Sigmoid colon (tissue), 7 donors: ENCODE data around the gene HELZ2. TPM values are rescaled to one million over a fixed set of nuclear protein-coding genes. Genes with fewer than 3 reads are reported as not detected.

ENCODE experiments used
- DNase-seq: peaks from one replicate; pipeline ENCODE4 v3.0.0-alpha.2; 2019
- H3K27ac ChIP-seq, 4 donors: fragments of 200-600 bp; sonication (generic); one replicate each; pipeline ENCODE4 v1.5.1; 2016 to 2019; ENCODE audit warnings: mild to moderate bottlenecking in 1 of 4
- H3K27me3 ChIP-seq, 3 donors: fragments of 200-600 bp; sonication (generic); one replicate each; pipeline ENCODE4 v1.5.1; 2019; ENCODE audit warnings: mild to moderate bottlenecking in 1 of 3
- H3K36me3 ChIP-seq, 4 donors: fragments of 200-600 bp; sonication (generic); one replicate each; pipeline ENCODE4 v1.5.1; 2016 to 2019
- H3K4me1 ChIP-seq, 4 donors: fragments of 200-600 bp; sonication (generic); one replicate each; pipeline ENCODE4 v1.5.1; 2017 to 2019
- H3K4me3 ChIP-seq, 4 donors: fragments of 200-600 bp; sonication (generic); one replicate each; pipeline ENCODE4 v1.5.1; 2017 to 2019; ENCODE audit warnings: mild to moderate bottlenecking in 2 of 4, moderate library complexity in 1 of 4
- H3K9me3 ChIP-seq, 4 donors: fragments of 200-600 bp in 3 of 4; sonication (generic) in 3 of 4; one replicate each; pipeline versions ENCODE4 v1.5.1 to v1.6.1; 2013 to 2019
- EP300 ChIP-seq, 4 donors: sonication (generic); formaldehyde crosslinking; IDR thresholded peaks; one replicate each; pipeline ENCODE4 v1.6.1; 2017; ENCODE audit warnings: antibody characterized with exemption in 4 of 4
- POLR2A ChIP-seq, 2 donors: fragments of 450-650 bp; IDR thresholded peaks; one replicate each; pipeline ENCODE4 v1.6.1; 2016; ENCODE audit warnings: antibody characterized with exemption in 2 of 2, mild to moderate bottlenecking in 2 of 2, moderate library complexity in 2 of 2
- POLR2AphosphoS5 ChIP-seq, 4 donors: sonication (generic); formaldehyde crosslinking; IDR thresholded peaks; one replicate each; pipeline ENCODE4 v1.6.1; 2017; ENCODE audit warnings: antibody characterized with exemption in 4 of 4
- WGBS, 2 donors: extraction: QIAGEN DNeasy Blood & Tissue Kit; methylation state at CpG; one replicate each; pipeline ENCODE4 v1.1.7; 2013; 5-methylcytosine and 5-hydroxymethylcytosine counted together
- intact Hi-C: fragments of 100-400 bp; cut with DNase I; formaldehyde crosslinking; loops from one replicate; pipeline ENCODE4 v1.15.1; 2023
- polyA plus RNA-seq, 3 donors: library from polyadenylated mRNA; stranded (reverse); fragments of 200-250 nt; gene quantifications; one replicate each; pipeline ENCODE4 v1.2.3, GENCODE V29; 2013
- total RNA-seq, 4 donors: library from RNA; depleted of rRNA; stranded (reverse); fragments of >200 nt; gene quantifications; one replicate each; pipeline ENCODE4 v1.1.0, GENCODE V29; 2016
- TF ChIP-seq, protein P1 (sequence below), 4 experiments: fragments of 450-650 bp in 3 of 4; fragments of 200-600 bp in 1 of 4; IDR thresholded peaks; one replicate each; pipeline ENCODE4 v1.5.1; 2016 to 2019; ENCODE audit warnings: antibody characterized with exemption in 4 of 4, mild to moderate bottlenecking in 3 of 4, moderate library complexity in 2 of 4
- donor health status: healthy with polysubstance abuse.
- donor health status: Bipolar disorder and iron deficiency.
- donor health status: healthy.

The HELZ2 gene
- total and polyA plus RNA-seq, 7 donors = 1.2 to 48.1 (median 13.6) TPM

DNA sequence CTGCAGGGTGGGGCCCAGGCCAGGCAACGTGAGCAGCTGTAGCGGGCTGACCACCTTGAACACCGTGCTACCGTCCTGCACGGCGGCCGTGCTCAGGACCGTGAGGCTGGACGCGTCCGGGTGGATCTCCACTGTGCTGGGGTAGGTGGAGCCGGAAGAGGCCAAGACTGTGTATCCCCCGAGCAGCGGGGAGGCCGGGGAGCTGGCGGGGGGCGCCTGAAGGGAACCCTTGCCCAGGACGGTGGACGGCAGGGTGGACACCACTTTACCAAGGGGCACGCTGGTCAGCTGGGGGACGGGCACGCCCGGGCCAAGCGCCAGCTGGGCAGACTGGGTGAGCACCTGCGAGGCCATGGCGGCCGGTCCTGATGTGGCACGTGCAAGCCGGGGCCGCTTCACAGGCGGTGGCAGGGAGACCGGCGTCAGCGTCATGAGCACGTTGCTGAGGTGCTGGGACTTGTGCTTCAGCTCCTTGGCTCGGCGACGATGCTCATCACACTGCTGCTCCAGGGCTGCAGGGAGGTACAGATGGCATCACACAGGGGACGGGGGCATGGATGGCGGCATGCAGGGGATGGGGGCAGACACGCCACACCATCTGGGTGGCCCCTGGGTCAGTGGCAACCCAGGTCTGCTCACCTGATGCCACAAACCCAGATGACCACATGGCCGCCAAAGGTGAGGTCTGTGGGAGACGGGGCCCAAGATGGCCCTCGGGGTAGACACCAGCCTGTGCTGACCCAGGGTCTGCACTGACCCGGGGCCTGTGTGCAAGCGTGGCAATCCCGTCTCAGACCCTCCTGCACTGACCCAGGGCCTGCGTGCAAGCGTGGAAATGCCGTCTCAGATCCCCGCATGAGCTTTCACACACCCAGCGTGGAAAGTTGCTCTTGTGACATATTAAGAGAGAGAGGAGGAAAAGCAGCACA is 16.4 kb upstream of the HELZ2 start:
- TF ChIP-seq POLR2A (IDR thresholded peaks at IDR 0.05) = no peak
- TF ChIP-seq, protein P1, sequence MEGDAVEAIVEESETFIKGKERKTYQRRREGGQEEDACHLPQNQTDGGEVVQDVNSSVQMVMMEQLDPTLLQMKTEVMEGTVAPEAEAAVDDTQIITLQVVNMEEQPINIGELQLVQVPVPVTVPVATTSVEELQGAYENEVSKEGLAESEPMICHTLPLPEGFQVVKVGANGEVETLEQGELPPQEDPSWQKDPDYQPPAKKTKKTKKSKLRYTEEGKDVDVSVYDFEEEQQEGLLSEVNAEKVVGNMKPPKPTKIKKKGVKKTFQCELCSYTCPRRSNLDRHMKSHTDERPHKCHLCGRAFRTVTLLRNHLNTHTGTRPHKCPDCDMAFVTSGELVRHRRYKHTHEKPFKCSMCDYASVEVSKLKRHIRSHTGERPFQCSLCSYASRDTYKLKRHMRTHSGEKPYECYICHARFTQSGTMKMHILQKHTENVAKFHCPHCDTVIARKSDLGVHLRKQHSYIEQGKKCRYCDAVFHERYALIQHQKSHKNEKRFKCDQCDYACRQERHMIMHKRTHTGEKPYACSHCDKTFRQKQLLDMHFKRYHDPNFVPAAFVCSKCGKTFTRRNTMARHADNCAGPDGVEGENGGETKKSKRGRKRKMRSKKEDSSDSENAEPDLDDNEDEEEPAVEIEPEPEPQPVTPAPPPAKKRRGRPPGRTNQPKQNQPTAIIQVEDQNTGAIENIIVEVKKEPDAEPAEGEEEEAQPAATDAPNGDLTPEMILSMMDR (IDR thresholded peaks at IDR 0.05) = no peak
- H3K36me3 ChIP-seq = peaks cover 26 to 72% (median 34%) of the 10 kb centered on the region in 4 donors
- H3K4me3 ChIP-seq = no peak overlapping the region

DNA sequence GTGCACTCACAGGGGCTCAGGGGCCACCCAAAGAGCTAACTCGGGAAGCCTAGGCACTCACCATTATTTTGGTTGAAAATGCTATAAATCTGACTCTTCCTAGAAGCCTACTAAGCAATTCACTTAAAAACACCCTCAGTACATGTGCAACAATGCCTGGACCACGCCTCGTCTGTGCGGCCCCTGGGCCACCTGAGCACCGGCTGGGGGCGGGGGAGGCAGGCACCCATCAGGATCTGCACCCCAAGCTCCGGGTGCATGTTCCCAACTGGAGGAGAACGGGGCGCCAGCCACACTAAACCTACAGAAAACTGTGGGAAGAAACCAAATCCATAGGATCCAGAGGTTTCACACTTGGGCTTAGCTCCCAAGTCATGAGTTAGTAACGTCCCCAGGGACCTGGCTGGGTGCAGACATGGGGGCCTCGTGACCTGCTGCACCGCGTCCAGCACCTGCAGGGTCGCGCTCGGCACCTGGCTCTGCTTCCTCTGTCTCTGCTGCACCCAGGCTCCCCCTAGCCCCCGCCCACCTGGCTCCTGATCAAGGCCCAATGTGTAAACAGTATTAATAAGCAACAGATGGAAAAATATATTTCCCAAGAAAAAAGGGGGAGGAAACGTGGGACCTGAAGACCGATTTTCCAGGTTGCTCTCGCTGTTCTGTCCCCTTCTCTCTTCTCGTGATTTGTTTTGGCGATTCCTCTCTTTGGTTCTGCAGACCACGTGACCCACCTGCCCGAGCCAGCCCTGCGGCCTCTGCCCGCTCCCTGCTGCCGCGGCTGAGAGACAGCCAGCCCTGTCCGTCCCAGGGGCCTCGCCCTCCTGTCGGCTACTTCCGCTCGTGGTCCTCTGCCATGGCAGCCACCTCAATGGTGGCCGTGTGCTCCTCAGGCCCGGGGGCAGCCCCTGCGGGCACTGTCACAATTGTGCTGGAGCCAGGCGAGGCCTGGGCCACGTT is 15.5 kb upstream of the HELZ2 start:
- intact Hi-C loops = no loop called here
- TF ChIP-seq POLR2AphosphoS5 (IDR thresholded peaks at IDR 0.05) = no peak
- no peak for TF ChIP-seq POLR2A (IDR thresholded peaks at IDR 0.05)
- no peak for TF ChIP-seq EP300 (IDR thresholded peaks at IDR 0.05)
- TF ChIP-seq, protein P1 (IDR thresholded peaks at IDR 0.05) = no peak
- no peak for DNase-seq
- Histone ChIP-seq H3K36me3 (peaks cover 26 to 66% (median 30%) of the 10 kb centered on the region in 4 donors), H3K4me3 (no peak overlapping the region), H3K27ac (no peak overlapping the region), H3K4me1 (peaks cover 0 to 6% (median 0%) of the 10 kb centered on the region in 4 donors), H3K9me3 (no peaks in the 10 kb centered on the region), H3K27me3 (no peaks in the 10 kb centered on the region)
- WGBS, 2 donors = 91 to 93% methylated on average over 38 of the region's 38 CpGs

More for the DNA sequence above, 16.4 kb upstream of the HELZ2 start:
- WGBS, 2 donors = 93 to 95% methylated on average over 52 of the region's 52 CpGs
- H3K27me3 ChIP-seq = no peaks in the 10 kb centered on the region
- DNase-seq = no peak
- H3K27ac ChIP-seq = no peak overlapping the region
- intact Hi-C loops = no loop called here
- H3K9me3 ChIP-seq = no peaks in the 10 kb centered on the region
- H3K4me1 ChIP-seq = peaks cover 0 to 6% (median 0%) of the 10 kb centered on the region in 4 donors

DNA sequence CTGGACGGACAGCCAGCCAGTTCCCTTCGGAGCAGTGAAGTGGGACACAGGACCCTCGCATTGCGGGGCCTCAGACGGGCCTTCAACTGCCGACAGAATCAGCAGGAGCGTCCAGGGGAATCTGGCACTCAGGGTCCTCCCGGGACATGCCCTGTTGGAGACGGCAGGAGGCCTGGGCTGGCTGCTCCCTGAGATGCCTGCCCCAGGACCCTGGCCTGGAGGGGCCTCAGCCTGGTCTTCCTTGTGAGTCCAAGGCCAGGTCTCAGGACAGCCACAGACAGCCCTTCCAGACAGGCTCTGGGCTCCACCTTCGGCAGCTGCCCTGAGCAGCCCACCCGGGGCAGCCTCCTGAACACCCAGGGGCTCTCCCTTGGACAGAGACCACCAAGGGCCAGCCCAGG is 14.6 kb upstream of the HELZ2 start:
- no peak overlapping the region for H3K27ac ChIP-seq
- 94% methylated on average over 11 of the region's 11 CpGs for WGBS, 2 donors
- intact Hi-C loops = no loop called here
- no peak overlapping the region for H3K4me3 ChIP-seq
- no peaks in the 10 kb centered on the region for H3K9me3 ChIP-seq
- no peaks in the 10 kb centered on the region for H3K27me3 ChIP-seq
- TF ChIP-seq, protein P1 (IDR thresholded peaks at IDR 0.05) = no peak
- TF ChIP-seq POLR2A (IDR thresholded peaks at IDR 0.05) (no peak), POLR2AphosphoS5 (IDR thresholded peaks at IDR 0.05) (no peak), EP300 (IDR thresholded peaks at IDR 0.05) (no peak)
- H3K4me1 ChIP-seq = no peaks in the 10 kb centered on the region
- DNase-seq = no peak
- H3K36me3 ChIP-seq = peaks cover 26 to 57% (median 30%) of the 10 kb centered on the region in 4 donors

DNA sequence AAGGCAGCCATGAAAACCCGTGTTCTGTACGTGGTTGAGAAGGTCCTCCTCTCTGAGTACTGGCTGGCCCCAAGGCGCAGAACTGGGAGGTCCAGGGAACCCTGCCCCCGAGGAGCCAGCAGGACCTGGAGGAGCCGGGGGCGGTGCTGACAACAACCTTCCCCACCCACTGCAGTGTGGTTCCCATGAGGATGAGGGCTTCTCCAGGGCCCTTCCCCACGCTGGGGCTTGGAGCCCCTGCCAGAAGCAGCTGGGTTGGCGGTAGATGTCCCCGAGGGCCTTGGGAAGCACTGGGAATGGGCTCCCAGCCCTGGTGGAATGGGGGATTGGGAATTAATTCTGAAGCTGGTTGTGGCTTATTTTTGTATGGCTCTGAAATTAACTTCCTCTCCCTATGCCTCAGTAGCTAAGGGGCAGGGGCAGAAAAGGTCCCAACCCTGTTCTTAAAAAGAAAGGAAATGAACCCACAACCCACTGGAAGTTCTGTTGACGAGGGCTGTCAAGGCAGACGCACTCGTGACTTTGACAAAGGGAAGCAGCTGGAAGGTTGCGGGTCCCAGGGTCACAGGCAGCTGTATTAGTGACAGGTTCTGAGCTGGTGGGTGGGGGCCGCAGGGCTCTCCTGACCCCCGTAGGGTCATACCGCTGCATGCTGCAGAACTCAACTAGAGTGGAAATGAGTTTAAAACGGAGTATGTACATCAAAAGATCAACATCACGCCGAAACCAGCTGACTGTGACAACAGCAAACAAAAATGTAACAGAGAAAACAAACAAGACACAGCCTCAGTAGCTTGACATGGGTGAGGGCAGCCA is 13.9 kb upstream of the HELZ2 start:
- no peak overlapping the region for H3K27ac ChIP-seq
- no peaks in the 10 kb centered on the region for H3K27me3 ChIP-seq
- no peak overlapping the region for H3K4me3 ChIP-seq
- H3K9me3 ChIP-seq = no peaks in the 10 kb centered on the region
- H3K36me3 ChIP-seq = peaks cover 26 to 51% (median 30%) of the 10 kb centered on the region in 4 donors
- no peak for DNase-seq
- 61 to 76% methylated on average over 19 of the region's 19 CpGs for WGBS, 2 donors
- no peaks in the 10 kb centered on the region for H3K4me1 ChIP-seq
- intact Hi-C loops = no loop called here
- no peak for TF ChIP-seq EP300 (IDR thresholded peaks at IDR 0.05)
